NOMO-1 treated with DMSO at 0.1 percent for 48 hours (cell line): ENCODE data around the gene SYNE2.
"Not testable (repeated sequence)": the region's sequence is repeated elsewhere in the genome, so short reads cannot be mapped to it uniquely, and the experiment has no call there.

ENCODE experiments used
- DNase-seq: peaks from one replicate; lab custom pipeline; 2025; ENCODE audit not compliant: unreplicated experiment; lab: John Stamatoyannopoulos, UW

SYNE2 gene

DNA sequence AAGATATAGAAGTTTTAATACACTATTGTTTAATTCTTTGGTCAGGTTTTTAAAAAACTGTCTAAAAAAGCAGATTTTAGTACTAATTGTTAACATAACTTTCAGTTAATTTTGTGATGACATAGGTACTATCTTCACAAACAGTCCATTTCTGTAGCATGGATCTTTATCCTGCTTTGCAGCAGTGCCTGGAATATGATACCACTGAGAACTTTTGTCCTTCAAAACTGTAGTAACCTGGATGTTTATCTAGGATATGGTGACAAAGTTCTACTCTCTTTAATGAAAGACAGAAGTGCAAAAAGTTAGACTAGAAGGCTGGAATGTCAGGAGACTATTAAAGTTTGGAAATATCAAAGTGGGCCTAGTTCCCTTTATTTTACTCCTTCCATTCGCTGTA, 159.9 kb downstream of the SYNE2 start:
- no peak for DNase-seq

DNA sequence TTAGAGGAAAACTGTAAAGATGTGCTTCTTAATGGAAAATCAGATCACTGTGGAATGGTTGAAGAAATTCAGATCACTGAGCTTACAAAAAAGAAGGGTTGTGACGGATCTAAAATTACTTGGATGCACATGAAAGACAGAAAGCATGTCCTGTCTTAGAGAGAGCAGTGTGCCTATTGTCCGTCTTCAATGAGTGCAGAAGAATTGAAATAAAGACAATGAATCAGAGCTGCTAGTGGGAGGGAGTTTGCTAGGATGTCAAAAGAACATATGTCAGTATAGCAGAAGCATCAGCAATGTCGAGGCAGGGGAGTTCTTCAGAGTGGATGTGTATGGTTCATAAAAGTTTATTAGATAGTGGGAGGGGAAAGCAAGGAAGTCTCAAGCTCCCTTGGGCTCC, 172.7 kb downstream of the SYNE2 start:
- DNase-seq = no peak

DNA sequence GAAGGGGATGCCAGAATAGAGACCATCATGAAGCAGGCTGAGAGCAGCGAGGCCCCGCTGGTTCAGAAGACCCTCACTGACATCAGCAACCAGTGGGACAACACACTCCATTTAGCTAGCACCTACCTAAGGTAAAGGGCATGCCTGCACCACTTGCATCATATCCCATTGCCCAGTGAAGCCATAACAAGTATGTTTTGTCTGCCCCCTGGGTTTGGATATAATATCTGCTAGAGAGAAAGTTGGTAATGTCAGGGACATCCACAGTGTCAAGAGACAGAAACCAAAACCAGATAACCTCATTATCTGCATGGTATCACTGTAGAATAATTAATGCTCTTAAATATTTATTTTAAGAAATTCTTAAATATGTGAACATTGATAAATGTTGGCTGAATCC, 173.8 kb downstream of the SYNE2 start:
- no peak for DNase-seq

DNA sequence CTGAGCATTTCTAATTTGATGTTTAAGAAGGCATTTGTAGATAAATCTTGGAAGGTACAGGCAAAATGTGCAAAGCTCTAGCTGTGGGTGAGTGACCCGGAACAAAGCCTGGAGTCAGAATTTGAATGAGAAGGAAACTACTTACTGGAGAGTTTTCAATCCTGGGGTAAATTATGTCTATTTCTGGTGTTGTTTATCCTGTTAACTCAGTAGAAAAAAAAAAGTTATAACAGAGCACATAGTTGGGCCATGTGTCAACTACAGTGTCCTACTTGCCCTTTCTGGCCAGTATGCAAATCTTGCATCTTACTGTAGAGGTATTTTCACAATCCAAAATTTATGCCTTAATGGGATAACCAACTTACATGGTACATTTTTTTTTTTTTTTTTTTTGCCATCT, 182.3 kb downstream of the SYNE2 start:
- no peak for DNase-seq

DNA sequence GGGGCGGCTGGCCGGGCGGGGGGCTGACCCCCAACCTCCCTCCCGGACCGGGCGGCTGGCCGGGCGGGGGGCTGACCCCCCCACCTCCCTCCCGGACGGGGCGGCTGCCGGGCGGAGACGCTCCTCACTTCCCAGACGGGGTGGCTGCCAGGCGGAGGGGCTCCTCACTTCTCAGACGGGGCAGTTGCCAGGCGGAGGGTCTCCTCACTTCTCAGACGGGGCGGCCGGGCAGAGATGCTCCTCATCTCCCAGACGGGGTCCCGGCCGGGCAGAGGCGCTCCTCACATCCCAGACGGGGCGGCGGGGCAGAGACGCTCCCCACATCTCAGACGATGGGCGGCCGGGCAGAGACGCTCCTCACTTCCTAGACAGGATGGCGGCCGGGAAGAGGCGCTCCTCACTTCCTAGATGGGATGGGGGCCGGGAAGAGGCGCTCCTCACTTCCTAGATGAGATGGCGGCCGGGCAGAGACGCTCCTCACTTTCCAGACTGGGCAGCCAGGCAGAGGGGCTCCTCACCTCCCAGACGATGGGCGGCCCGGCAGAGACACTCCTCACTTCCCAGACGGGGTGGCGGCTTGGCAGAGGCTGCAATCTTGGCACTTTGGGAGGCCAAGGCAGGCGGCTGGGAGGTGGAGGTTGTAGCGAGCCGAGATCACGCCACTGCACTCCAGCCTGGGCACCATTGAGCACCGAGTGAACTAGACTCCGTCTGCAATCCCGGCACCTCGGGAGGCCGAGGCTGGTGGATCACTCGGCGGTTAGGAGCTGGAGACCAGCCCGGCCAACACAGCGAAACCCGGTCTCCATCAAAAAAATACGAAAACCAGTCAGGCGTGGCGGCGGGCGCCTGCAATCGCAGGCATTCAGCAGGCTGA, 185.3 kb downstream of the SYNE2 start:
- DNase-seq = not testable (repeated sequence)

DNA sequence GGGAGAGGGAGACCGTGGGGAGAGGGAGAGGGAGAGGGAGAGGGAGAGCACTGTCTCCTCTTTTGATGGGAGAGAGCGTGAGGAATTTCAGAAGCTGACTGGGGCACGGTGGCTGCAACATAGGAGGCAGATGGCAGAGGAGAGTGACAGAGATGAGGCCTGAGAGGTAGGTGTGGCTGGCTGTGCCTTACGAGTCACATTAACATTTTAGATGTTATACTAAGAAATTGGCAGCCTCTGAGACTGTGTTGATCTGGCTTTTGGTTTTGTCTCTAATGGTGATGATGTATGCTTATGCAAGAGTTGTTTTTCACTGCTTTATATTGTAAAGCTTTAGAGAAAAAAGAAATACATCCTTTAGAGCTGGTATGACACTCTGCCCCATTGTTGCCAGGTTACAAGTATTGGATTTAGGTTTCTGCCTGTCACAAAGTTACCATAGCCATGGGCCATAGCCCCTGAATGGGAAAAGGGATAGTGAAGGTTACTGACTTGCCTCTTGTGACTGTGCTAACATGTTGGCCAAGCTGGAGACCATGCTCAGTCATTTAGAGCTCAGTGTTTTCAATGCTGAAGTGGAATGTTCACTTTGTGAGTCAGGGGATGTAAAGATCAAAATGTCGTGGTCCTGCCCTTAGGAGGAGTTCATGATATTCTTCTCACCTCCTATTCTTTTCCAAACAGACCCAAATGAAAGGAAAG, 186.2 kb downstream of the SYNE2 start:
- no peak for DNase-seq

DNA sequence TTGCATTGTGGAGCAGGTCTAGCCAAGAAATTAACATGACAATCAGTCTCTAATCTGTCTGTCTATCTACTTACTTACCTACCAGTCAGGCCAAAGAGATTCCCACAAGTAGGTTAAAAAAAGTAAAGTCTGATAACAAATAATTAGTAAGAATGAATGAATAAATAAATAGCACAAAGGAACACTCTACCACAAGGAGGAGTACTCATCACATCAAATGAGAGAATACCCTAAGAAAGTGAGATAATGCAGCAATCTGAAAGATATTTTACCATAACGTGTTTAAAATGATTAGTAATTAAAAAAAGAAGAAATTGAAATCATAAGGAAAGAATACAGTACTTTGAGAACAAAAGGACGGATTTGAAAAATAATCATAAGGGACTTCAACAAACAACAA, 187.2 kb downstream of the SYNE2 start:
- no peak for DNase-seq

DNA sequence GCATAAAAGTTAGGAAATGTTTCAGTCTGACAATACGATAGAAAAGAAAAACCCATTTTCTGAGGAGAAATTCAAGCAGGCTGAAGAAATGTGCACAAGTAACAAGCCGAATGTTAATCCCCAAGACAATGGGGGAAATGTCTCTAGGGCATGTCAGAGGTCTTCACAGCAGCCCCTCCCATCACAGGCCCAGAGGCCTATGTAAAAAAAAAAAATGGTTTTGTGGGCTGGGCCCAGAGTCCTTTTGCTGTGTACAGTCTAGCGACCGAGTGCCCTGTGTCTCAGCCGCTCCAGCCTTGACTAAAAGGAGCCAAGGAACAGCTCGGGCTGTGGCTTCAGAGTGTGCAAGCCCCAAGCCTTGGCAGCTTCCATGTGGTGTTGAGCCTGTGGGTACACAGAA, 190.5 kb downstream of the SYNE2 start:
- not testable (repeated sequence) for DNase-seq

DNA sequence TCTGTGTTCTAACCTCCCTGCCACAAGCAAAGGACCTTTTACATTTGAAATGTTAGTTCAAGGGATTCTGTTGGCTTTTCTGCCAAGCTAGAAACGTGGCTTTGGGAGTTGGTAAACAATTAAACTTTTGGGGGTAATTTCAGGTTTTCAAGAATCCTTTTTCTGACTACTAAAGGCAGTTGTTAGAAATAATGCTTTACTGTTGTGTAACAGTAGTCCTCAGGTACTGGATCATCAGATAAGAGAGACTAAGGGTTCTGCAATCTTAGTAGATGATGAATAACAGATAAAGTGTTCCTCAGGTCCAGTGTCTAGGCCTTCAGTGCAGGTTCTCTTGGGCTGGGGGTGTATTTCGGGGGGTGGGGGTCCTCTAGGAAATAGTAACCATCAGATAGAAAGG, 192.3 kb downstream of the SYNE2 start:
- DNase-seq = no peak

DNA sequence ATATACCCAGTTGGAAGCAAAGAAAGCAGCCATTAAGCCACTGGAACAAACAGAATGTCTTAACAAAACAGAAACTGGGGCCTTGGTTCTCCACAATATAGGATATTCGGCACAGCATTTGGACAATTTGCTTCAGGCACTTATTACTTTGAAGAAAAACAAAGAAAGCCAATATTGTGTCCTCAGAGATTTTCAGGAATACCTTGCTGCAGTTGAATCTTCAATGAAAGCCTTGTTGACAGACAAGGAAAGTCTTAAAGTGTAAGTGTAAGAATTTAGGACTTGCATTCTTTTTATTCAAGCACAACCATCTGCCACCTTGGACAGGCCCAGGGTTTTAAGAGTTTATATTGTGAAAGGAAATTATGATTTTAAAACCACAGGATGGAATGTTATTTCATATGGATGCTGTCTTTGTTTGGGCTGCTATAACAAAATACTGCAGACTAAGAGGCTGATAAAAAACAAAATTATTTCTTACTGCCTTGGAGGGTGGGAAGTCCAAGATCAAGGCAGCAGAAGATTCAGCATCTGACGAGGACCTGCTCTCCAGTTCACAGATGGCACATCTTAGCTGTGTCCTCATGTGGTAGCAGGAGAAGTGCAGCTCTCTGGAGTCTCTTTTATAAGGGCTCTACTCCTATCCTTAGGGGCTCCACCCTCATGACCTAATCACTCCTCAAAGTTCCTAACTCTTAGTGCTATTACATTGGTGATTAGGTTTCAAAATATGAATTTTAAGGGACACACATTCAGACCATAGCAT, 197.0 kb downstream of the SYNE2 start:
- DNase-seq = no peak

DNA sequence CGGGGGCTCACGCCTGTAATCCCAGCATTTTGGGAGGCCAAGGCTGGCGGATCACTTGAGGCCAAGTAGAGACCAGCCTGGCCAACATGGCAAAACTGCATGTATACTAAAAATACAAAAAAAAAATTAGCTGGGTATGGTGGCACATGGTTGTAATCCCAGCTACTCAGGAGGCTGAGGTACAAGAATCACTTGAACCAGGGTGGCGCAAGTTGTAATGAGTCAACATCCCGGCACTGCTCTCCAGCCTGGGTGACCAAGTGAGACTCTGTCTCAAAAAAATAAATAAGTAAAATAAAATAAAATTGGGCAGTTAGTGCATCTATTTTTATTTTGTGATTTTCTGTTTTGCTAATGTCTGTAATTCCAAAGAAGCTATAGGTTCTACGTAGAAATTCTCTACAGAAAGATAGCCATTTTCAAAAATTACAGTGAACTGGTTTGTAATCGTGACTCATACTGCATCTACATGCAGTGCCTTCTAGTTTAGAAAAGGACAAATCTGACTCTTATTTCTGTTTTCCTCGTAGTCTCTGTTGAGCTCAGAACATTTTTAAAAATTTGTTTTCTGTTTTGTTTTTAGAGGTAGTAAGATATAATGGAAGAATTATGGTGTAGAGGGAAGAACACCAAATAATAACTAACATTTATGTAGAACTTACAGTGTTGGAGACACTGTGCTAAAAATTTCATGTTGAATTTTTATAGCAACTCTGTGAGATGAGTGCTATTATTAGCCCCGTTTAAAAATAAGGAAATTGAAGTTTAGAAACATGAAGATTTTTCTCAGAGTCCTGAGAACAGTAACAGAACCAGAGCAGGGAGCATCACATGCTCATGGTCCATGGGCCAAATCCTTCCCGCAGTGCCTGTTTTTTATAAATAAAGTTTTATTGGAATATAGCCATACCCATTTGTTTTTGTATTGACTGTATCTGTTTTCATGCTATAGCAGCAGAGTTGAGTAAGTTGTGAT, 201.2 kb downstream of the SYNE2 start:
- DNase-seq = no peak

DNA sequence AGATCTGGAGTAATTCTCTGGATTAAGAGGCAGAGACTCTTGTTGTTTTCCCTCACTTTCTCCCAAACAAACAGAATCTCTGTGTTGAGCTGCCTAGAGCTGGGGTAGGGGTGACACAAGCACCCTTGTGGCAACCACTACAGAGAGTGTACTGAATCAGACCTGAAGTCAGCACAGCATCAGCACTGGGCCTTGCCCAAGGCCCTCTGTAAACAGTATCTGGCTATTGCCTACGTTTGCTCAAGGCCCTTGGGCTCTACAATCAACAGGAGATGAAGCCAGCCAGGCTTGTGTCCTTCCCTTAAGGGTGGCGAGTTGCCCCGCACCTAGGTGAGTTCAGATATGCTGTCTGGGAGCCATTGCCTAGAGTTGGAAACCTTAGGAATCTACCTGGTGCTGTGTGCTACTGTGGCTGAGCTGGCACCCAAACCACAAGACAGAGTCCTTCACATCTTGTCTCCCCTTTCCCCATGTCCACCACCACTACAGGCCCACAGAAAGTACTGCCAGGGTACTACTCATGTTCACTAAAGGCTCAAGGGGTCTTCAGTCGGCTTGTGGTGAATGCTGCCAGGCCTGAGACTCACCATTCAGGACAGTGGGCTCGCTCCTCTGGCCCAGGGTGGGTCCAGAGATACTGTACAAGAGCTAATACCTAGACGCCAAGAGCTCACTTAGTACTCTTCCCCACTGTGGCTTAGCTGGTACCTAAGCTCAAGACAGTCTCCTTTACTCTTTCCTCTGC, 206.8 kb downstream of the SYNE2 start:
- DNase-seq = no peak

DNA sequence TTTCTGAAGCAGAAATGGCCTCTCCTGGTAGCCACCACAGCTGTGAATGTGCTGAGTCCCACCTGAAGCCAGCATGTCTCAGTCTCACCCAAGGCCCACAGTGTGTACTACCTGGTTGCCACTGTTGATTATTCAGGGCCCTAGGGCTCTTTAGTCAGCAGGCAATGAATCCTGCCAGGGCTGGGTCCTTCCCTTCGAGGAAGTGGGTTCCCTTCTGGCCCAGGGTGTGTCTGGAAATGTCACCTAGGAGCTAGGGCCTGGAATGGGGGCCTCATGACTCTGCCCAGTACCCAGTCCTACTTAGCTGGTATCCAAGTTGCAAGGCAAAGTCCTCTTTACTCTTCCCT, 207.4 kb downstream of the SYNE2 start:
- DNase-seq = no peak

DNA sequence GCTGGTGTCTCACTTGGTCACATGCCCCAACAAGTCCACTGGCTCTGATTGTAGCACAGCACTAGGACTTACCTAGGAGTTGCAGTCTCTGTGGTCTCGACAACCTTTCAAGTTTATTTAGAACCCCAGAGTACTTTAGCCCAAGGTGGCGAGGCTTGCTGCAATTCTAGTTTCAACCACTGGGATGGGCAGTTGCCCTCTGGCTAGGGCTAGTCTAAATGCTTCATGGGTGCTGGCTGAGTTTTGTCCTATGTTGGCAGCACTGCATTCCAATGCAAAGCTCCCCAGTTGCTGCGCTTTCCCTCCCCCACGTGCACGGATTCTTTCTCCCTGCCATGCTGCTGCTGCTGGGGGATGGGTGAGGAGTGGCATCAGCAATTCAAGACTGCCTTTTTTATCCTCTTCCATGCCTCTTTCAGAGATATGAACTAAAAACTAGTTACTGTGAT, 207.9 kb downstream of the SYNE2 start:
- no peak for DNase-seq

DNA sequence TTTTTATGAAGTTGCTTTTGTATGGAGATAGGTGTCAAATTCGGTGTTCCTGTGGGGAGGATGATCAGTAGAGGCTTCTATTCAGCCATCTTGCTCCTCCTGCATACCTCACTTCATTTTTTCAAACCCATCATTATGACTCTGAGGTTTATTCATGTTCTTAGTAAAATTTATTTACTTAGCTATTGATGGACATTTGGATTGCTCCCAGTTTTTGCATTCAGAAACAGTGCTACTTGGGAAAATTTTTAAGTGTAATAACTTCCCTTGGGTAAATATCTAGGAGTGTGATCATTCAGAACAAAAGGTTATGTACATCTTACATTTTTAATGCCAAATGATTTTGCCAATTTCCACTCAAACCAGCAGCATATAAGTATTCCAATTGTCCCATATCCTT, 208.3 kb downstream of the SYNE2 start:
- DNase-seq = no peak

DNA sequence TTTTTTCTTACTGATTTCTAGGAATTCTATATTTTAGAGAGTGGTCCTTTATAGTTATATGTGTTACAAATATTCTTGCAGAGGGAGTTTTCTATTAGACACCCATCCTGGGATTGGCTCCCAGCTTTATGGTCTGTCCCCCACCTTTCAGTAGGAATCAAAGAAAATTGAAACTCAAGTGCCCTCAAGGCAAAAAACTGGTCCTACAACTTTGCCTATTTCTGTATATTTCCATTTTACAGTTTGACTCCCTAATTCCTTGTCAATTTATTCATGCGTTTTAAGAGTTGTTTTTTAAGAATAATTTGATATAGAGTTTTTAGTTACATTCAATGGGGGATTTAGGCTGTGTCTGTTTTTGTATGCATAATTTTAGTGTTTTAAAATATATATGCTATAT, 208.9 kb downstream of the SYNE2 start:
- no peak for DNase-seq

DNA sequence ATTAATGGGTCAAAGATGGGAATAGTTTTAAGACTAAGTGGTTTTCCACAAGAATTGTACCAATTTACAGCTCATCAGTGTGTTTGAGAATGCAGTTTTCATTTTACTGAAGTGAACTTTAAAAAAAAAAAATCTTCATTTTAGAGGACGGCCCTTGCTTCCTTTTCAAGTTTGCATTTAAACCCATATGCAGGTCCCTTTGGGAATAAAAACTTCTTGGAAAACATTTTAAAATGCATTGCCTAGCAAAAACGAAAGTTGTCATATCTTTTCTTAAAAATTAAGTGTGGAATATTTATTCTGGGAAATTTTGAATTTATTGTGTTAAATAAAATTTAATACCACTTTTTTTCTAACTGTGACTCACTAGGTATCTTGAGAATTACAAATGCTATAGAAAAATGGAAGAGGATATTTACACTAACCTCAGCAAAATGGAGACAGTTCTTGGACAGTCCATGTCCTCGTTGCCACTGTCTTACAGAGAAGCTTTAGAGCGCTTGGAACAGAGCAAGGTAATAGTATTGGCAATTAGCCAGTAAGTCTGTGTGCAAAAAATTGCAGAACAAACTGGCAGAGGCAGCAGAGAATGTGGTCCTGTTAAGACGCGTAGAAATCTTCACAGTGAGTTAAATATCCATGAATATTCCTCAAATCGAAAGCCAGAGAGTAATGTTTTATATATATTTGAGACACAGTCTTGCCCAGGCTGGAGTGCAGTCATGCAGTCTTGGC, 209.7 kb downstream of the SYNE2 start:
- no peak for DNase-seq

DNA sequence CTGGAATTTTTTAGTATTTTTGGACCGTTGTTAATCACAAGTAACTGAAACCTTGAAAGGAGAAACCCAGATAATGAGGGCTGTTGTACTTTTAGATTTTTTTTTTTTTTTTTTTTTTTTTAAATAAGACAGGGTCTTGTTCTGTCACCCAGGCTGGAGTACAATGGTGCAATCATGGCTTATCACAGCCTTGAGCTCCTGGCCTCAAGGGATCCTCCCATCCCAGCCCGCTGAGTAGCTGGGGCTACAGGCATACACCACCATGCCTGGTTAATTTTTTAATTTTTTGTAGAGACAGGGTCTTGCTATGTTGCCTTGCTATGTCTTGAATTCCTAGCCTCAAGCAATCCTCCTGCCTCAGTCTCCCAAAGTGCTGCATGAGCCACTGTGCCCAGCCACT, 211.6 kb downstream of the SYNE2 start:
- no peak for DNase-seq

DNA sequence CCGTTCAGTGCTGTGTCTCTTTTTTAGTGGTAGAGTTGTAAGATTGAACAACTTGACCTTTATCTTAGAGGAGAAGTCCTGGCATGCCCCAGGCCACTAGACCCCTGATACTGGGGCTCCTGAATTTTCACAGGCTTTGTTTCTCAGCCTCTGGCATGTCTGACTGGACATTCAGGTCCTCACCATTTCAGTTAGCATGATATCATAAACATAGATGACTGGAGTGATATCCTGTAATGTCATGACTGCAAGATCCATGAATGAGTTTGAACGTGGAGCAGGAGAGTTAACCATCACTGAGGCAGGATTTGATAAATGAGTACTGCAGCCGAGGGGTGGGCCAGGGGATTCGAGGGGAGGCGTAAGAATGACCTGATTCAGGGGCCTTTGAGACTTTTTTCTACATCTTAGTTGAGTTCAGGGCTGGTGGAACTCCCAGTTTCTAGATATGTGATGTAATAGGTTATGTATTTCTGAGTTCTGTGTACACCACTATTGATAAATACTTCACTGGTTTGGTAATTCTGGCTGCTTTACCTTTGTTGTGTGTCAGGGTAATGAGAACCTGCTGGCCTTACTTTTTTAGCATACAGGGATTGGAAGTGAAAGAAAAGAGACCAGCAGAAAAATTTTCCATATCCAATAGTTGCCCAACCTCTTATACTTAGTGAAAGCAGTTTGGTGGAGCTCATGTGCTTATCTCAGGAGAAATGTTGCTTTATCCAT, 217.0 kb downstream of the SYNE2 start:
- DNase-seq = no peak
